K562 (cell line): ENCODE data around the gene ANO9. TPM values are rescaled to one million over a fixed set of nuclear protein-coding genes. Genes with fewer than 3 reads are reported as not detected.

ENCODE experiments used
- ATAC-seq: fragments of 200-7000 bp; cut with Tn5 transposase; 3 replicates; pipeline ENCODE4 v1.9.1; 2020; ENCODE audit warnings: moderate library complexity
- BruUV-seq: library from RNA; stranded (reverse); fragments of 400-500 nt; replicated peaks from 2 replicates; lab custom pipeline; 2021; lab: Mats Ljungman, UMichigan
- CTCF ChIA-PET: fragments of 300-600 bp; formaldehyde crosslinking; extraction: SDS; loops from one replicate; lab custom pipeline; 2021; ENCODE audit warnings: low intra/inter-chr PET ratio; lab: Yijun Ruan, JAX
- POLR2A ChIA-PET: fragments of 300-600, 350-650 bp; sonication (Branson Sonifier 250); formaldehyde crosslinking; extraction: SDS; loops from one replicate; lab custom pipeline; 2021; ENCODE audit warnings: antibody characterized with exemption, inconsistent platforms; lab: Yijun Ruan, JAX
- DNase-seq, 4 experiments: peaks; one replicate each; pipeline versions ENCODE4 v3.0.0 to v3.0.0-alpha.2; 2011 to 2018; ENCODE audit warnings: low spot score in 3 of 4, mixed read lengths in 3 of 4; ENCODE audit errors: extremely low read depth in 1 of 4
- FAIRE-seq: peaks from 2 replicates; lab custom pipeline; 2011; peaks lifted over from hg19 to GRCh38; lab: Jason Lieb, UNC
- H2AFZ ChIP-seq: 2 replicates; pipeline ENCODE4 v1.6.0; 2011; ENCODE audit warnings: low read depth, low read length, control low read depth, inconsistent platforms
- H3K27ac ChIP-seq: fragments of 200-600 bp; 3 replicates; pipeline ENCODE4 v1.8.0; 2011; ENCODE audit warnings: low read depth, mild to moderate bottlenecking, control low read depth, inconsistent platforms, low read length, moderate library complexity, mixed read lengths; ENCODE audit errors: extremely low read depth
- H3K27me3 ChIP-seq, 2 experiments: fragments of 300-600 bp in 1 of 2; 2 replicates in 1 of 2; 3 replicates in 1 of 2; pipeline versions ENCODE4 v1.6.0 to v1.8.0; 2011; ENCODE audit warnings: inconsistent platforms in 2 of 2, low read length in 2 of 2, mild to moderate bottlenecking in 1 of 2, mixed read lengths in 1 of 2, moderate library complexity in 1 of 2; ENCODE audit not compliant: control insufficient read depth in 2 of 2, insufficient read depth in 2 of 2
- H3K36me3 ChIP-seq: fragments of 300-600 bp; 3 replicates; pipeline ENCODE4 v1.8.0; 2011; ENCODE audit warnings: mild to moderate bottlenecking, low read length, inconsistent platforms; ENCODE audit not compliant: control insufficient read depth, insufficient read depth
- H3K4me1 ChIP-seq, 2 experiments: fragments of 200-600 bp in 1 of 2; replicated peaks in 1 of 2; 2 replicates in 1 of 2; 3 replicates in 1 of 2; pipeline versions ENCODE4 v1.5.1 to v1.8.0; 2011; ENCODE audit warnings: inconsistent platforms in 2 of 2, low read length in 2 of 2, mild to moderate bottlenecking in 1 of 2, mixed read lengths in 1 of 2, moderate library complexity in 1 of 2; ENCODE audit not compliant: control insufficient read depth in 2 of 2, insufficient read depth in 2 of 2
- H3K4me2 ChIP-seq: 2 replicates; pipeline ENCODE4 v1.6.1; 2011; ENCODE audit warnings: low read length, control low read depth, inconsistent platforms, mixed read lengths; ENCODE audit not compliant: insufficient read depth
- H3K4me3 ChIP-seq: fragments of 200-600 bp; sonication (generic), shearing (Covaris generic); 2 replicates; pipeline ENCODE4 v1.5.1; 2016; ENCODE audit warnings: control low read depth, inconsistent platforms
- H3K79me2 ChIP-seq: fragments of 200-600 bp; 3 replicates; pipeline ENCODE4 v1.8.0; 2011; ENCODE audit warnings: low read length, inconsistent platforms; ENCODE audit not compliant: control insufficient read depth, insufficient read depth
- H3K9ac ChIP-seq, 2 experiments: 2 replicates each; pipeline versions ENCODE4 v1.6.0 to v1.6.1; 2011; ENCODE audit warnings: low read depth in 2 of 2, low read length in 2 of 2, control low read depth in 1 of 2, inconsistent platforms in 1 of 2, mild to moderate bottlenecking in 1 of 2, mixed read lengths in 1 of 2; ENCODE audit not compliant: insufficient read depth in 1 of 2
- H3K9me1 ChIP-seq: one replicate; pipeline ENCODE4 v1.6.0; 2011; ENCODE audit warnings: inconsistent platforms, mild to moderate bottlenecking, low read length, moderate library complexity; ENCODE audit not compliant: control insufficient read depth, insufficient read depth
- H3K9me3 ChIP-seq: replicated peaks from 2 replicates; pipeline ENCODE4 v1.5.1; 2011; ENCODE audit warnings: low read depth, low read length, inconsistent platforms; ENCODE audit not compliant: control insufficient read depth, insufficient read depth
- H4K20me1 ChIP-seq: replicated peaks from 2 replicates; pipeline ENCODE4 v1.6.1; 2011; ENCODE audit warnings: low read length, inconsistent platforms, mixed read lengths; ENCODE audit not compliant: control insufficient read depth, insufficient read depth
- BACH1 ChIP-seq: fragments of 200-800 bp; sonication (Bioruptor generic); IDR thresholded peaks from 2 replicates; pipeline ENCODE4 v1.6.1; 2016; ENCODE audit warnings: missing genetic modification characterization, missing compliant biosample characterization
- KDM1A ChIP-seq, 2 experiments: fragments of 450-650 bp; IDR thresholded peaks; 2 replicates each; pipeline ENCODE4 v1.6.1; 2016; ENCODE audit warnings: mild to moderate bottlenecking in 2 of 2
- LCOR ChIP-seq: sonication (generic); formaldehyde crosslinking; IDR thresholded peaks from 2 replicates; pipeline ENCODE4 v1.8.0; 2022; ENCODE audit warnings: mild to moderate bottlenecking, missing genetic modification reagents
- RCOR1 ChIP-seq, 2 experiments: IDR thresholded peaks; 2 replicates each; pipeline ENCODE4 v1.6.1; 2012; ENCODE audit warnings: low read depth in 2 of 2, low read length in 2 of 2, borderline replicate concordance in 1 of 2, improper control_type of control experiment in 1 of 2
- SMARCB1 ChIP-seq: IDR thresholded peaks from 2 replicates; pipeline ENCODE4 v1.6.1; 2011; ENCODE audit warnings: improper control_type of control experiment, low read depth; ENCODE audit not compliant: insufficient read length
- ZNF778 ChIP-seq: fragments of 450-650 bp; formaldehyde crosslinking; IDR thresholded peaks from 2 replicates; pipeline ENCODE4 v1.4.0; 2020; ENCODE audit warnings: mild to moderate bottlenecking, moderate library complexity
- WGBS: fragments of 100-300 bp; shearing (Covaris generic); methylation state at CpG from one replicate; pipeline ENCODE4 v1.1.6; 2016; ENCODE audit warnings: low coverage, mixed read lengths; ENCODE audit not compliant: insufficient coverage; ENCODE audit errors: missing lambda C conversion rate; 5-methylcytosine and 5-hydroxymethylcytosine counted together
- in situ Hi-C: fragments of 300-500 bp; cut with MboI; formaldehyde crosslinking; loops from 4 replicates; pipeline ENCODE4 v1.15.0; 2018; ENCODE audit warnings: inconsistent platforms, mixed read lengths
- intact Hi-C: fragments of 100-400 bp; cut with micrococcal nuclease; formaldehyde crosslinking; loops from 2 replicates; pipeline ENCODE4 v1.14.2; 2022
- polyA plus RNA-seq, 8 experiments: library from polyadenylated mRNA; depleted of rRNA in 4 of 8; stranded (reverse) in 5 of 8; unstranded in 3 of 8; fragments of >200 nt; fragmentation: Nextera tagmentation in 2 of 8; fragmentation: Illumina TruSeq in 1 of 8; extraction: Ambion mirVana in 2 of 8; extraction: Trizol in 1 of 8; gene quantifications; 2 replicates each; pipeline versions ENCODE4 v1.2.1 to v1.2.3, GENCODE V29; 2011 to 2014; ENCODE audit warnings: inconsistent platforms in 1 of 8, missing spikeins in 1 of 8
- total RNA-seq, 7 experiments: library from RNA; depleted of rRNA in 6 of 7; stranded (reverse); fragments of >200 nt in 6 of 7; fragmentation: Illumina TruSeq in 2 of 7; extraction: Trizol in 2 of 7; gene quantifications; 2 replicates each; pipeline versions ENCODE4 v1.2.1 to v1.2.3, GENCODE V29; 2011 to 2021; ENCODE audit warnings: low replicate concordance in 1 of 7
- TF ChIP-seq, protein P1 (sequence below): fragments of 450-650 bp; formaldehyde crosslinking; IDR thresholded peaks from 2 replicates; pipeline ENCODE4 v1.4.0; 2022; ENCODE audit warnings: mild to moderate bottlenecking, moderate library complexity
- TF ChIP-seq, protein P2 (sequence below): fragments of 450-650 bp; formaldehyde crosslinking; IDR thresholded peaks from 2 replicates; pipeline ENCODE4 v1.4.0; 2022; ENCODE audit warnings: missing genetic modification characterization
- TF ChIP-seq, protein P3 (sequence below), 2 experiments: fragments of 450-650 bp; conservative IDR thresholded peaks; 2 replicates each; pipeline ENCODE4 v1.6.1; 2017; ENCODE audit warnings: mild to moderate bottlenecking in 2 of 2, moderate library complexity in 2 of 2
- TF ChIP-seq, protein P4 (sequence below): sonication (generic); formaldehyde crosslinking; IDR thresholded peaks from 2 replicates; pipeline ENCODE4 v1.8.1; 2023; ENCODE audit warnings: mild to moderate bottlenecking, missing genetic modification reagents

ANO9 gene
- total and polyA plus RNA-seq, 9 of the 15 experiments (the other 6 are each of a cell fraction or from before 2014, with no cell fraction given): 0.20 to 14.5 (median 4.5) TPM

DNA sequence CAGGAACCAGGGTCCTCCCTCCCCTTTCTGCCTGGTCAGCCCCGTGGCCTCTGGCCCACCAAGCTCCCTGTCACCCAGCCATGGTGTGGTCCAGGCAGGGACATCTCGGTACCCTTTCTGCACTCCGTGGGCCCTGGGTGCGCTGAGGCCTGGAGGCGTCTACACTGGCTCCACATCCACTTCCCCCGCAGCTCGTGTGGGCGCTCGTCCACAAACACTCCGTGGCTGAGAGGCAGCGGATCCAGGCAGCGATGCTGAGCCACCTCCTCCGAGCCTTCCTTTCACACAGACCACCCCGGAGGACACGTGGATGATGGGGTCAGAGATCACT lies 49.1 kb upstream of the ANO9 start:
- FAIRE-seq (no peak), ATAC-seq (no peak)

DNA sequence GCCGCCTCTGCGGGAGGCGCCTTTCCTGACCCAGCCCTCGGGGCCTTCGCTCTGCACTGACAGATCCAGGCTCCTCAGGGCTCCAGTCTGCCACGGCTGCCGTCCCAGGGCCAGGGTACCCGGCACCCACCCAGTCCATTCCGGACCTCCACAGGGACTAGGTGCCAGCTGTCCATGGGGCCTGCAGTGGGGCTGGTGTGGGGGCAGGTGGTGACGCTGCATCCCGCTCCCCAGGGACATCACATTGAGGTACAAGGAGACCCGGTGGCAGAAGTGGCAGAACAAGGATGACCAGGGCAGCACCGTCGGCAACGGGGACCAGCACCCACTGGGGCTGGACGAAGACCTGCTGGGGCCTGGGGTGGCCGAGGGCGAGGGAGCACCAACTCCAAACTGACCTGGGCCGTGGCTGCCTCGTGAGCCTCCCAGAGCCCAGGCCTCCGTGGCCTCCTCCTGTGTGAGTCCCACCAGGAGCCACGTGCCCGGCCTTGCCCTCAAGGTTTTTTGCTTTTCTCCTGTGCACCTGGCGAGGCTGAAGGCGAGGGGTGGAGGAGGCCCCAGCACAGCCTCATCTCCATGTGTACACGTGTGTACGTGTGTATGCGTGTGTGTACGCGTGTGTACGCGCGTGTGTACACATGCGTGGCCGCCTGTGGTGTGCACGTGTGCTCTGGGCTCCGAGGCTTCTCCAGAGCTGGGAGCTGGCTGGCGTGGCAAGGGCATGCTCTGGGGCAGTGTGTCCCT lies 48.5 kb upstream of the ANO9 start:
- no peak overlapping the region for H3K27ac ChIP-seq
- H3K4me2 ChIP-seq: no peak overlapping the region
- BruUV-seq: no TSS peak
- H3K9ac ChIP-seq: no peak overlapping the region
- POLR2A ChIA-PET: interaction anchor here (0.6 kb wide), 1 partner anchor 11 kb away, joined by 3 read pairs; no protein-coding TSS in a partner anchor
- no peaks in the 10 kb centered on the region for H4K20me1 ChIP-seq
- FAIRE-seq (no peak), ATAC-seq (no peak), DNase-seq (no peak)
- H3K9me1 ChIP-seq: no peaks in the 10 kb centered on the region
- no peak overlapping the region for H3K4me3 ChIP-seq
- H3K27me3 ChIP-seq: no peaks in the 10 kb centered on the region
- CTCF ChIA-PET: no interaction called here
- H3K4me1 ChIP-seq: peaks cover 0 to 30% of the 10 kb centered on the region in 2 experiments; a peak in 2 of 5 replicates
- WGBS: 95% methylated on average over 29 of the region's 38 CpGs
- peaks cover 74% of the 10 kb centered on the region; the same call in 2 of the 3 replicates for H3K36me3 ChIP-seq
- H3K79me2 ChIP-seq: no peaks in the 10 kb centered on the region
- intact Hi-C loops (no loop called here), in situ Hi-C loops (no loop called here)
- H2AFZ ChIP-seq: no peak overlapping the region
- H3K9me3 ChIP-seq: no peaks in the 10 kb centered on the region
- TF ChIP-seq, protein P1, sequence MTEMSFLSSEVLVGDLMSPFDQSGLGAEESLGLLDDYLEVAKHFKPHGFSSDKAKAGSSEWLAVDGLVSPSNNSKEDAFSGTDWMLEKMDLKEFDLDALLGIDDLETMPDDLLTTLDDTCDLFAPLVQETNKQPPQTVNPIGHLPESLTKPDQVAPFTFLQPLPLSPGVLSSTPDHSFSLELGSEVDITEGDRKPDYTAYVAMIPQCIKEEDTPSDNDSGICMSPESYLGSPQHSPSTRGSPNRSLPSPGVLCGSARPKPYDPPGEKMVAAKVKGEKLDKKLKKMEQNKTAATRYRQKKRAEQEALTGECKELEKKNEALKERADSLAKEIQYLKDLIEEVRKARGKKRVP (CRISPR knock-in tag): no peak
- TF ChIP-seq, protein P2, sequence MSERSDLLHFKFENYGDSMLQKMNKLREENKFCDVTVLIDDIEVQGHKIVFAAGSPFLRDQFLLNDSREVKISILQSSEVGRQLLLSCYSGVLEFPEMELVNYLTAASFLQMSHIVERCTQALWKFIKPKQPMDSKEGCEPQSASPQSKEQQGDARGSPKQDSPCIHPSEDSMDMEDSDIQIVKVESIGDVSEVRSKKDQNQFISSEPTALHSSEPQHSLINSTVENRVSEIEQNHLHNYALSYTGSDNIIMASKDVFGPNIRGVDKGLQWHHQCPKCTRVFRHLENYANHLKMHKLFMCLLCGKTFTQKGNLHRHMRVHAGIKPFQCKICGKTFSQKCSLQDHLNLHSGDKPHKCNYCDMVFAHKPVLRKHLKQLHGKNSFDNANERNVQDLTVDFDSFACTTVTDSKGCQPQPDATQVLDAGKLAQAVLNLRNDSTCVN (CRISPR knock-in tag): no peak
- TF ChIP-seq KDM1A (IDR thresholded peaks at IDR 0.05) (peak in 1 of 2 experiments; percentile 68; a peak in 1 of 4 replicates), SMARCB1 (no peak), ZNF778 (CRISPR knock-in tag) (no peak)
- TF ChIP-seq, protein P3, sequence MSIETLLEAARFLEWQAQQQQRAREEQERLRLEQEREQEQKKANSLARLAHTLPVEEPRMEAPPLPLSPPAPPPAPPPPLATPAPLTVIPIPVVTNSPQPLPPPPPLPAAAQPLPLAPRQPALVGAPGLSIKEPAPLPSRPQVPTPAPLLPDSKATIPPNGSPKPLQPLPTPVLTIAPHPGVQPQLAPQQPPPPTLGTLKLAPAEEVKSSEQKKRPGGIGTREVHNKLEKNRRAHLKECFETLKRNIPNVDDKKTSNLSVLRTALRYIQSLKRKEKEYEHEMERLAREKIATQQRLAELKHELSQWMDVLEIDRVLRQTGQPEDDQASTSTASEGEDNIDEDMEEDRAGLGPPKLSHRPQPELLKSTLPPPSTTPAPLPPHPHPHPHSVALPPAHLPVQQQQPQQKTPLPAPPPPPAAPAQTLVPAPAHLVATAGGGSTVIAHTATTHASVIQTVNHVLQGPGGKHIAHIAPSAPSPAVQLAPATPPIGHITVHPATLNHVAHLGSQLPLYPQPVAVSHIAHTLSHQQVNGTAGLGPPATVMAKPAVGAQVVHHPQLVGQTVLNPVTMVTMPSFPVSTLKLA (conservative IDR thresholded peaks at IDR 0.05): no peak
- TF ChIP-seq, protein P4, sequence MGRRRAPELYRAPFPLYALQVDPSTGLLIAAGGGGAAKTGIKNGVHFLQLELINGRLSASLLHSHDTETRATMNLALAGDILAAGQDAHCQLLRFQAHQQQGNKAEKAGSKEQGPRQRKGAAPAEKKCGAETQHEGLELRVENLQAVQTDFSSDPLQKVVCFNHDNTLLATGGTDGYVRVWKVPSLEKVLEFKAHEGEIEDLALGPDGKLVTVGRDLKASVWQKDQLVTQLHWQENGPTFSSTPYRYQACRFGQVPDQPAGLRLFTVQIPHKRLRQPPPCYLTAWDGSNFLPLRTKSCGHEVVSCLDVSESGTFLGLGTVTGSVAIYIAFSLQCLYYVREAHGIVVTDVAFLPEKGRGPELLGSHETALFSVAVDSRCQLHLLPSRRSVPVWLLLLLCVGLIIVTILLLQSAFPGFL (CRISPR knock-in tag): no peak

More for the DNA sequence above, 49.1 kb upstream of the ANO9 start:
- no peaks in the 10 kb centered on the region for H3K27me3 ChIP-seq
- H3K27ac ChIP-seq: no peak overlapping the region
- TF ChIP-seq BACH1 (tag) (no peak), LCOR (CRISPR knock-in tag) (no peak), RCOR1 (IDR thresholded peaks at IDR 0.05; ENCODE audit: borderline replicate concordance in 1 of 2, low read depth in 2 of 2, low read length in 2 of 2) (no peak)
- H3K36me3 ChIP-seq: peaks cover 79% of the 10 kb centered on the region; the same call in 2 of the 3 replicates
- BruUV-seq: no TSS peak
- H3K4me3 ChIP-seq: no peak overlapping the region
- intact Hi-C loops: no loop called here
- no peaks in the 10 kb centered on the region for H3K9me1 ChIP-seq
- H3K4me2 ChIP-seq: no peak overlapping the region
- ChIA-PET CTCF (no interaction called here), POLR2A (no interaction called here)
- in situ Hi-C loops: no loop called here
- no peaks in the 10 kb centered on the region for H4K20me1 ChIP-seq
- H3K9me3 ChIP-seq: no peaks in the 10 kb centered on the region
- H3K9ac ChIP-seq: no peak overlapping the region
- H3K79me2 ChIP-seq: no peaks in the 10 kb centered on the region
- no peak overlapping the region for H2AFZ ChIP-seq
- DNase-seq: no peak
- WGBS: 95% methylated on average over 15 of the region's 15 CpGs
- peaks cover 0 to 34% of the 10 kb centered on the region in 2 experiments; a peak in 2 of 5 replicates for H3K4me1 ChIP-seq
